NOMO-1 treated with DMSO at 0.1 percent for 48 hours (cell line): ENCODE measurements around the gene SEPHS1.
"Not testable (repeated sequence)": the region's sequence is repeated elsewhere in the genome, so short reads cannot be mapped to it uniquely, and the experiment has no call there.

Source experiments
- DNase-seq: peaks from one replicate; lab custom pipeline; 2025; ENCODE audit not compliant: unreplicated experiment; lab: John Stamatoyannopoulos, UW

SEPHS1 gene

DNA sequence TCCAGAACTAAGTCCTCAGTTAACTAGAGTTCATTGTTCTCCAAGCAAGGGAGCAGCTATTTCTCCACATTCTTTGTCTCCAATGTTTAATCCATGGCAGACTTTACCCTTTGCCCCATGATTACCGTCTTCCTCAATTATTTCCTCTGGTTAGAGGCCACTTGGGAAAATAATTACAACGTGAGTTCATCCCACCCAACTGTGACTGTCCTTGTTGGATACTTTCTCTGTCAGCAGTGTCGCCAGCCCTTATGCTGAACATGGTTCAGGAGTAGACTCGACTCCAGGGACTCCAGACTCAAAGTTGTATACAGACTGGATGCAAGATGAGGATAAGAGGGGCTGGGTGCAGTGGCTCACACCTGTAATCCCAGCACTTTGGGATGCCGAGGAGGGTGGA is 17.1 kb upstream of the SEPHS1 start:
- DNase-seq: no peak

DNA sequence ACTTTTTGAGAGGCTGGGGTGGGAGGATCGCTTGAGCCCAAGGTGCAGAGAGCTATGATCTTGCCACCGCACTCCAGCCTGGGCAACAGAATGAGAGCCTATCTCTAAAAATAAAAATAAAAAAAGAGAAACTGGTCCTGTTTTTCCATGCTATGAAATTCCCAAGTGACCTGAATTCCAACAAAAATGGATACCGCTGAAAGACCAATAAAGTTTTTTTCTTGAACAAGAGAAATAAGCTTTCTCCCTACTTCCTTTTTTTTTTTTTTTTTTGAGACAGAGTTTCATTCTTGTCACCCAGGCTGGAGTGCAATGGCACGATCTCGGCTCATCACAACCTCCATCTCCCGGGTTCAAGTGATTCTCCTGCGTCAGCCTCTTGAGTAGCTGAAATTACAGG is 12.5 kb upstream of the SEPHS1 start:
- no peak for DNase-seq

DNA sequence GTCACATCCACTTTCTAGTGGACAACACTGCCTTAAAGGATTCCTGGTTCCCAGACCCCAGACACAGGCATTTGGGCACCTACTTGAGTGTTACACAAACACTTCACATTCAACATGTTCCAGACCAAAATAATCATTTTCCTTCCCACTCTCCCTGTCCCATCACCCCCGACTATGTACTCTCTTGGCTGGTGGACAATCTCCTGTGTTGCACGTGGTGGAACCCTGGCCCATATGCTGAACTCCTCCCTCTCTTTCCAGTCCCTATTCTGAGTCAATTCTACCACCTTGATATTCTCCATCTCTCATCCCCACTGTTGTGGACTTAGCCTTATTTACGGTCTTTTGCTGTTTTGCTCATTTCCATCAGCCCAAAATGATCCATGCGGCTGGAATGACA is 8.3 kb upstream of the SEPHS1 start:
- no peak for DNase-seq

DNA sequence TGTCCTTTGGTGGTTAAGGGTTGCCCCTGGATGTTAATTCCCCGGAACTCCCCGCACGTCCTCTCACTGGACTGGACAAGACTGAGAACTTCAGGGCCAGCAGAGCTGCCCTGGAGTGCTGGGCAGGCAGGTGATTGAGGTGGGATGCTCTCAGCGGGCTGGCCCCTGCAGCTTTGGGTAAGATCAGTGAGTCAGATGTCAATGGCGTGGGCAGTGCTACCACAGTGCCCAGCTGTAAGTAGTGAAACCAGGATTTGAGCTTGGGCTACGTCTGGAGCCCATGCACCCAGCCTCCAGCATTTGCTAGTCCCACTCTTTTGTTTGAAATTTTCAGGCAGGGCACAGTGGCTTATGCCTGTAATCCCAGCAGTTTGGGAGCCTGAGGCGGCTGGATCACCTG is 6.7 kb upstream of the SEPHS1 start:
- no peak for DNase-seq

DNA sequence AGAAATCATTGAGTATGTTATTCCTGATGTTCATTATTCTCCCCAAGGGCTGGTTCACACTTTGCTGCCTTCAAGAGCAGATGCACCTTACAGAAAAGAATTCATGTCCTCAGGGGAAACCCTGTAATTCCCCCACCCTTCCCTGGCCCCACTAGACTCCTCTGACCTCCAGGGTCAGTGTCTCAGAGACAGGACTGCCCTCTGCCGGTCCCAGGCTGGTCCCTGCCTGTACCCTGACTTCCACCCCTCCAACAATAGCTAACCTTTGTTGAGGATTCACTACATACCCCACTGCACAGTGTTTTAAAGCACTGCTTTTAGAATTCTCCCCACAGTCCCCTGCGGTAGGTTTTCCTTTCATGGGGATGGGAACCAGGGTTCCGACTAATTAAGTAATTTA is 4.4 kb upstream of the SEPHS1 start:
- DNase-seq: no peak

DNA sequence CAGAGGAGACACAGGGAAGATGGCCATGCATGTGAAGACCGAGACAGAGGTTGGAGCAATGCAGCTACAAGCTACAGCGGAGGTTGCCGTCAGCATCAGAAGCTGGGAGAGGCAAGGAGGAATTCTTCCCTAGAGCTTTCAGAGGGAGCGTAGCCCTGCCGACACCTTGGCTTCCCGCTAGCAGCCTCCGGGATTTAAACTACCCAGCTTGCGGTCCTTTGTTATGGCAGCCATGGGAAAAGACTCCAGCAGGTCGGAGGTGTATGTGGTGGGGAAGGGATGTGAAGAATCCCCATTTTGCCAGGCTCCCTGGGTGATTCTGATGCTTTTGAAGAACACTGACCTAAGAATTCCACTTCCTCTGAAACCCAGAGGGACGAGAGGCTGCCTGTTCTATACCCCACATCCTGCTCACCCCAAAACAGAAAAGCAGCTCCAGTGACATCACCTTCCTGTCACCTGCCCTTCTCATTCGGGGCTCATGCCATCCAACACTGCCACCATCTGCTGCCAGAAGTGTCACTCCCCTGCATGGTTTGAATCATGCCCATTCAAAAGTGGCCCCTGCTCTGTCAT is 3.3 kb upstream of the SEPHS1 start:
- no peak for DNase-seq

DNA sequence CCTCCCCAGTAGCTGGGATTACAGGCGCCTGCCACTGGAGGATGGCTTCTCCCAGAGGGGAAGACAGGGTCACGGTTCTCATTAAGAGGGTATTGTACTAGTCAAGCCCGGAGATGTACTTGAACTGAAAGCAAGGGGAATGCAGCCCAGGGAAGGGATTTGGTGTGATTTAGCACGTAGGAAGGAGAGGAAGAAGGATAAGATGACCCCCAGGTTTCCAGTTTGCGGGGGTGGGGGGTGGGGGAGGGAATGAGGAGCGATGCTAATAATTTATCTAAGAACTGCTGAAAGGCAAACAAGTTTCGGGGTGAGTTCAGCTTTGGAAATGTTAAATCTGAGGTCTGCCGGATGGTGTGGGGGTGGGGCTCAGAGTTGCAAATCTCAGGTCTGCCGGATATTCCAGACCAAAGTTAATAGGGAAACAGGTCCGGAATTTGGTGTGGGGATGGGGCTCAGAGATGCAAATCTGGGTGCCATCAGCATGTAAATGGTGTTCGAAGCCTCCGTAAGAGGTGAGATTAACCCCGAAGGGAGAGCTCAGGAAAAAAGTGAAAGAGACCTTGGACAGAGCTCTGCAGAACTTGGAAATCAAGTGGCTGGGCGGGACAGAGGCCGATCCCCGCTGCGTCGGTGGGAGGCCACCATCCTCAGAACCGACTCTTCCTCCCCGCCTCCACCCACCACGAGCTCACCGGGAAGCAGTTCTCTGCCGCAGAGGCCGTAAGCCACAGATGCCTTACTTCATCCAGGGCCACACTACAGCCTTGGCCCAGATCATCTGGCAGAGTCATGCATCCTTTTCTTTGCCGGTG is 1.6 kb upstream of the SEPHS1 start:
- DNase-seq: peak; percentile 63

DNA sequence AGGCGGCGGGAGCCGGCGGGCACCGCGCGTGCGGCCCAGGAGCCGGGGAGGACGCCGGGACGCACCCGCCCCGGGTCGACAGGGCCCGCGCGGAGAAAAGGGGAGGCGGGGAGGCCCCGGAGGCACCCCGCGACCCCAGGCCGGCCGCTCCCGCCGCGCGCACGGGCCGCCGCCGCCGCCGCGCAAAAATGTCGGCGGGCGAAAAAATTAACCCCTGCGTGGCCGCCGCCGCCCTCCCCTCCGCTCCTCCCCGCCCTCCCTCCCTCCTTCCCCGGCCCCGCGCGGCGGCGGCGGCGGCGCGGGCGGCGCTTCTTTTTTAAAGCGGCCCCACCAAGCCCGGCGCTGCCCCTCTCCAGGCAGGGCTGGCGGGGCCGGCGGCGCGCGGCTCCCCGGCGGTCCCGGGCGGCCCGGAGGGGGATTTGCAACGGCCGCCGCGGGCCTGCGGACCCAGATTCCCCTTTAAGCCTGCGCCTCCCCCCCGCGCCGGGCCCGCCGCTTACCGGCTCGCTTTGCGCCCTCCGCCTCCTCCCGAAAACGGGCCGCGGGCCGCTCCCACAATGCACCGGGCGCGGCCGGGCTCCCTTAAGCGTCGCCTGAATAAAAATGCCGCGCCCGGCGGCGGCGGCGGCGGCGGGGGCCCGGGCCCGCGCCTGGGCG is 465 bp downstream of the SEPHS1 start:
- peak; percentile 49 for DNase-seq

DNA sequence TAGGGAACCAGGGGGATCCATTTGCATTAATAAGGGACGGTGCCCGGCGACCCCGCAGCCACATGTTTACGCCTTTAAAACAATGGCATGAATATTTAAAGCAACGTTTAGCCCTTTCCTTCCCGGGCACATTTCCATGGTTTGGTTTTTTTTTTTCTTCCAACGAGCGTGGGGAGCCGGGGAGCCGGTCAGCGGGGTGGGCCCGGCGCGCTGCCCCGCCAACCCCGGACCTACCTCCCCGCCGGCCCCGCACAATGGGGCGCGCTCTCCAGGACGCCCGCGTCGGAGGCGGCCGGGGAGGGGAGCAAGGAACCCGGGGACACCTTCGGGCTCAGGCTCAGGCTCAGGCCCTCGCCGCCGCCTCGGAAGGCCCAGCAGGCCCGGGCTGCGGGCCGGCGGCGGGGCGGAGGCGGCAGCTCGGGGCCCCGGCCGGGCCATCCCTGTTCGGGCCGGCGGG is 1.0 kb downstream of the SEPHS1 start:
- no peak for DNase-seq

DNA sequence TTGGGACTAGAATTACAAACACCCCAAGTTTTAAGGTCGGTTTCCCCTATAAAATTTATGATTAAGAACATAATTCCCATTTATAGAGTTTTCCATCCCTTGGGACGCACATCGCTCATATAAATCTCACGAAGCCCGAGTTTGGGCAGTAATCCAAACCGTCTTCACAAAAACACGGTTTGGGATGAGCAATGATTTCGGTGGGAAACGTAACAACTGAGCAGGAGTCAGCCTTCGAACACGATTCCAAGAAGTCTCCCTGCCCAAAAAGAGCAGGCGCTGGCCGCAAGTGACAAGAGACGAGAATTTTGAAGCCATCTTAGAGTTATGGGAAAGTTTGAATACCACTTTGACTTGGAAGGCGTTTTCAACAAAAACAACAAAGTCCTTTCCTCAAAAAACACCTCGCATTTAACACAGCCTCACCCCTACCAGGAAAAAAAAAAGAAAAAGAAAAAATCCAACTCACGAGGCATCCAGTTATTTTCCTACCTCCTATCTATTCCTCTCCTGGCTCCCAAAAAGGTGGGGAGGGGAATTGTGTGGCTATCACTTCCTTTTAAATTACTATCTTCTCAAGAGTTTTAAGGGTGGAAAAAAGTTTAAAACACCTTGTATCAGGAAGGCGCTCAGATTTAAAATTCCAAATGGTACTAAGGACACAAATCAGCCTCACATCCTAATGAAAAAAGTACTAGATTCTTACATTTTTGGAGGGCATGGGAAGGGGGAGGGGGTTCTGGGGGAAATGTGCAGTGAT is 1.6 kb downstream of the SEPHS1 start:
- no peak for DNase-seq

DNA sequence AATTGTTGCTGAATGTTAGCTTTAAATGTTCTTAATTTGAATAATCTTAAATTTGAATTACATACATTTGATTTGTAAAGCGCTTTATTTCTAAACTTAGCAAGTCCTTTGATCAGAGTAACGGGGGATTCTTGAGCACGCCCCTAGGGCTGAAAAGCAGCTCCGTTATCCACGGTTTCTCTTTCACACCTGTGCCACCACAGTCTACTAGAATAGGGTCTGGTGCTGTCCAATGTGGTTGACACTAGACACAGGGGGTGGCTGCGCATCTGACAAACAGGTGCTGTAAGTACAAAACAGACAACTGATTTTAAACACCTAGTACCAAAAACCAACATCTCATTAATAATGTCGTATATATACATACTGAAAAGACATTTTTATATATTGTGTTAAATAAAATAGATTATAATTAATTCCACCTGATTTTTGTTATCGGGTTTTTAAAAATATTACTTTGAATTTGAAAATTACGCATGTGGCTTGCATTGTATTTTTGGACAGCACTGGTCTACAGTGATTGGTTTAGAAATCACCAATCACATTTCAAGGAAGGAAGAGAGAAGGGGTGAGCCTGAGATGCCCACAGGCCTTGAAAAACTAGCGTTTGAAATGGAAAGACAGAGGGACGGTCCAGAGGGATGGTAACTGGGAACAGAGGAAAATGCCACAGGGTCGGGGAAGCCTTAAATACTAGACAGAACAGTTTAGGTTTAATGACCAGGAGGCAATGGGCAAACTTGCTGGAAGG is 7.3 kb downstream of the SEPHS1 start:
- no peak for DNase-seq

DNA sequence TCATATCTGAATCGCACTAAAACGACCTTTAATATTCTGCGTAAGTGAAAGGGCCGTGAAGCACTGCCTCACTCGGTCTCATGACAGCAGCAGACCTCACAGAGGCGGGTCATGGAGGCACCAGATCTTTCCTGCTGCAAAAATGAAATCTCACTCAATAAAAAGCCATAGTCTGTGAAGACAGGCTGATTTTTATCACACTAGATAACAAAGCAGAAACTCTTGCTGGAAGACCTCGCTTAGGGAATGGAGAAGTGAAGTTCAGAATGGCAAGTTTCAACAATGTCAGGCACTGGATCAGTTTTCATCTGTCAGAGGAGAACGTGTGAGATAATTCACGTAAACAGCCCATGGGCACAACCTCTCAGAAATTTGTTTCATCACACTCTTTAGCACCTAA is 8.0 kb downstream of the SEPHS1 start:
- DNase-seq: no peak

DNA sequence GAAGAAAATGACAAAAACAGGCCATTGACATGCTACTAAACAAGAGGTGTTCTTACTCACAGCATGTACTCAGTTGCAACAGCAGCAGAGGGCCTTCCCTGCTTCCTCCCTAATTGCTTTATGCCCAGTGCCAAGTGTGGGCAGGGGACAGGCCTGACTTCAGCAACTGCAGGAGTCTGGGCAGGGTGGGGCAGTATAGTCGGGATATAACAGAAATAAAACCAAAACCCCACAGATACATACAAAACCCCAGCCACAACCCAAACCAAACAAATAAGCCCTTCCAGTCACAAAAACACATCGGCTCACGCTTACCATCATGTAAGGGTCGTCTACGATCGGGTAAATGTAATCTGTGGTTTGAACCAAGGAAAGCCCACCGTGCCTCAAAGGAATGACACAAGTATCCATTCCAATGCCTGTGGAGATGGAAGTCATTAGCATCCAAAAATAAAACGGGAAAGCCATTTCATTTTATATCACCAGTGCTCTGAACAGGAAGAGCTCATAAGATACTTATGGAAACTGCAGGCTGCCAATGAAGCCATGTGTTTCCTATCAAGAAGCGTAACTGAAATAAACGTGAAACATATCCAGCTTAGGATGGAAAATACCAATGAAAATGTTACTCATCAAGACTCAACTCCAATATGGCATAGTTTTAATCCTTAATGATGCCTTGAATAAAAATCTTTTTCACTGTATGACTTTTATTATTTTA is 9.5 kb downstream of the SEPHS1 start:
- DNase-seq: no peak

DNA sequence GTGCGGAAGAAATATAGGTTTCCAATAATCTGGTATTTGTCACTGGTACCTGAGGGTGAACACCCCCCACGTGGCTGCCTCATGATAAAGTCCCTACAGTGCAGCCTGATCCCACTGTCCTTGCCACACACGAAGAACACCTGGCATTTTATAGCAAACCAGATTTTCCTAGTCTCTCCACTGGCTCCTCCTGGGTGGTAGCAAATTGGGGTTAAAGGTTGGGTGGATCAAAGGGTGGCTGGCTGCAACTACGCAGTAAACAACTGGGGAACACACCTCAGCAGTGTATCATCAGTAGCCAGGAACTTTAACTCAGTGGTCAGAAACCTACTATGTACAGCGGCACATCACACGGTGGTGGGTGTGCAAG is 10.3 kb downstream of the SEPHS1 start:
- no peak for DNase-seq

DNA sequence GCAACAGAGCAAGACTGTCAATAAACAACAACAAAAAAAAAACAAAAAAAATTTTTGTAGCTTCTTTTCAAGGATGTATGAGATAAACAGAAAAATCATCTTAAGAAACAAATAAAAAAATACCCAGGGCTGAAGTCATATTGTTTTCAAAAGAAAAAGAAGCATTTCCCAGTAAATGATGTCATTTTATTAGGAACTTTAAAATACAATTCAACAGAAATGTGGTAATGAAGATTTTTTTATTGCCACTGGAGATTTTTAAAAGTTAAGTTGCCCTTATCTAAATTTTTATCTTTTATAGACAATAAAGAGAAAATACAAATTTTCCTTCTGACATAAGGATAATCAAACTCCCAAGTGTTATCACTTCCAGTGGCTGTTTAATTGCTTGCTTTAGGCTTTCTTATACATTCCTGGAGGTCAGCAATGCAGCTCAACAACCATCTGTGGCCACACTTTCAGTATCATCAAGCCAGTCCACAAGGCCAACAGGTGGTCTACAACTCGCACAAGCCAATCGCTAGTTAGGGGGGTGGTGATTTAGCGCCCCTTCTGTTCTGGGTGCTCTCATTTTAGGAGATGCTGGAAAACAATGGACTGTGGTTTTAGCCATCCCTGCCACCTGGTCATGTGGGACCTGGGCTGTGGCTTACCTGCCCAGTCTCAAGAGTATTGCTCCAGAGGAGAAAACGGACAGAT is 10.8 kb downstream of the SEPHS1 start:
- no peak for DNase-seq

DNA sequence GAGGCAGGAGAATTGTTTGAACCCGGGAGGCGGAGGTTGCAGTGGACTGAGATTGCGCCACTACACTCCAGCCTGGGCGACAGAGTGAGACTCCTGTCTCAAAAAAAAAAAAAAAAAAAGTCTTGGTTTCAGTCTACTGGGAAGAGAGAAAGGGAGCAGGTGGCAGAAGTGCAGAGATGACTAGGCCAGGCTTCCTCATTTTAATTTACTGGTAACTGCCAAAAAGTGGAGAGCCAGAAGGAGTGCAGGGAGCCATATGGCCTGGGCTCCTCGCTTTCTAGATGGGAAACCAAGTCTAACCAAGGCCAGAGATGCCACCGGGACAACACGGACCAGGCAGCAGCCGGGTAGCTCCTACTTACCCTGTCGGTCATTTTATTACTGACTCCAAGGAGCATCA is 12.2 kb downstream of the SEPHS1 start:
- no peak for DNase-seq

DNA sequence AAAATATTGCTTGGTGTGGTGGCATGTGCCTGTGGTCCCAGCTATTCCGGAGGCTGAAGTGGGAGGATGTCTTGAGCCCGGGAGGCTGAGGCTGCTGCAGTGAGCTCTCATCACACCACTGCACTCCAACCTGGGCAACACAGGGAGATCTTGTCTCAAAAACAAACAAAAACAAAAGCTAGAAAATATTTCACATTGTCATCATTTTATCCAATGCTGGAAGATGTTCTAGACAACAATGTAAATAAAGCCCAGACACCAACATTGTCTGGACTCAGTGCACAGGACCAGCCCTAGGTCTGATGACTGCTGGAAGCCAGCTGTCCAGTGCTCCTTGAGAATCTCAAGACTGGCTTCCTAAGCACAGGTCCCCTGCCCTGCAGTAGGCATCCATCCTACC is 13.5 kb downstream of the SEPHS1 start:
- DNase-seq: no peak

DNA sequence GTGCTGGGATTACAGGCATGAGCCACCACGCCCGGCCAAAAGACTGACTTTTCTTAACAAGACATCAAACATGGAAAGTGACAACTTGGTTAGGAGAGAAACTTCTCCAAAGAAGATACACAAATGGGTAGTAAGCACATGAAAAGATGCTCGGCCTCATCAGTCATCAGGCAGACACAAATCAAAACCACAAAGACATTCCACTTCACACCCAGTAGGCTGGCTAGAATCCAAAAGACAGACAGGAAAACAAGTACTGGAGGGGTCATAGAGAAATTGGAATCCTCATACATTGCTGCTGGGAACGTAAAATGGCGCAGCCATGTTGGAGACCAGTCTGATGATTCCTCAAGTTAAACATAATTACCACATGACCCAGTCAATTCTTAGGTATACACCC is 16.4 kb downstream of the SEPHS1 start:
- DNase-seq: no peak

DNA sequence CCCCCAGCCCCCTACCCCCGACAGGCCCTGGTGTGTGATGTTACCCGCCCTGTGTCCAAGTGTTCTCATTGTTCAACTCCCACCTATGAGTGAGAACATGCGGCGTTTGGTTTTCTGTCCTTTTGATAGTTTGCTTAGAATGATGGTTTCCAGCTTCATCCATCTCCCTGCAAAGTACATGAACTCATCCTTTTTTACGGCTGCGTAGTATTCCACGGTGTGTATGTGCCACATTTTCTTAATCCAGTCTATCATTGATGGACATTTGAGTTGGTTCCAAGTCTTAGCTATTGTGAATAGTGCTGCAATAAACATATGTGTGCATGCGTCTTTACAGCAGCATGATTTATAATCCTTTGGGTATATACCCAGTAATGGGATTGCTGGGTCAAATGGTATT is 17.1 kb downstream of the SEPHS1 start:
- not testable (repeated sequence) for DNase-seq

DNA sequence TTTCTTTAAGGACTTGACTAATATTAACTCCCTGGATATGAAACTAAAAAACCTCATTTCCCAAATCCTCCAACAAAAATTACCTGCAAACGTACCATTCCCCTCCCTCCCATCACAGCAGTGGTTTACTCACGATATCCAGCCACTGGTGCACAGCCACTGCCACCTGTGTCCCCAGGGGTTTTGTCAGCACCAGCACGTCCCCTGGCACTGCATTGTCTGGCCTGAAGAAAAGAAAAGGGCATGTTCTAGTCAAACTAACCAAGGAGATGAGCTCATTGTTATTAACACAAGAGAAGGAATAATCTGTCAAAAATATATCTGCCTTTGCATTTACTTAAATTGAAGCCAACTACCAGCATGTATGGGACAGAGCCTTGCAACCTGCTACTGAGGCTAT is 18.5 kb downstream of the SEPHS1 start:
- DNase-seq: no peak
